HG03095 (cell line): ENCODE measurements around the gene ARHGAP22.

Experiments used
- ATAC-seq: cut with Tn5 transposase; IDR thresholded peaks from one replicate; pipeline ENCODE4 v1.9.1; 2021; ENCODE audit warnings: moderate library complexity; ENCODE audit not compliant: unreplicated experiment

The ARHGAP22 gene

DNA sequence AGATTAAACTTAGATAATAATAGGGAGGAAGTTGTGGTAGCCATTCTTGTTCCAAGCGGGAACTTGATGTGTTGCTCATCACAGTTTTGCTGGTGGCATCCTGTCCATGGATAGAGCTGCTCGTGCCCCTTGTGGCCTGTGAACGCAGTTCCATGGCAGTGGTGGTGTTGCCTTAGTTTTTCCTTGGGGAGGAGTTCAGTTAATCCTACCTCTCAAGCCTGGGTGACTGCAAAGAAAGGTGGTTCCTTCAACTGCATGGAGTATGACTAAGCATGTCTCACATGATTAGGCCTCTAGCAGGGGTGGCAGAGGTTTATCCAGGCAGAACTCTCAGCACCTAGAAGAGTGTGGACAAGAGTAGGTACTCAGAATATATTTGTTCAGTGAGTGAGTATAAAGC, 198.7 kb downstream of the ARHGAP22 start:
- no peak for ATAC-seq

DNA sequence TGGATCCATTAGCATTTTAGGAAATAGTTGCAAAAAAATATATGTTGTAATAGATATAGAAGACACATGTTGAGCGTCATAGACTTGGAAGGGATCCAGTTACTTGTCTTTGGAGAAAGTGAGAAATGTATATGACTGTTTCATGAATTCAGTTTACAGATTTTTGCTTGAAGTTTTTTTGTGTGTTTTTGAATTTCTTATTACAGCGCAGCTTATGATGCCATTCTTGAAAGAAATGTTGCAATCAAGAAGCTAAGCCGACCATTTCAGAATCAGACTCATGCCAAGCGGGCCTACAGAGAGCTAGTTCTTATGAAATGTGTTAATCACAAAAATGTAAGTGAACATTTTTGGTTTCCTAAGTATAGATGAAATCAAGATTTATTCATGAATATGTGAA, 200.2 kb downstream of the ARHGAP22 start:
- ATAC-seq = no peak

DNA sequence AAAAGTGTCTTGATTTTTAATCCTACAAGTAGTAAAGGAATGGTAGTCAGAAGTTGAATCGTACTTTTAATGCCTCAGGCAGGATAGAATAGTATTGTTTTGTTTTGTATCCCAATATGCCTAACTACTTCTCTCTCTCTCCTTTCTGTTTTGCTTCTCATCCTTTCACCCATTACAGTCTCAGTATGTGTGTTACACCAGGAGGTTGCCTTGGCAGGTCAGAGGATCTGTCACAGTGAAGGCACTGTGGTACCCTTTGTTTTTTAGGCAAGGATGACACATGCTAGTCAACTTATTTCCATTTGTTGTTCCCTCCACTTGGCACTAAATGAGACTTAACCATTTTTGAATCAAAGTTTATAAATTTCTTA, 204.0 kb downstream of the ARHGAP22 start:
- no peak for ATAC-seq

DNA sequence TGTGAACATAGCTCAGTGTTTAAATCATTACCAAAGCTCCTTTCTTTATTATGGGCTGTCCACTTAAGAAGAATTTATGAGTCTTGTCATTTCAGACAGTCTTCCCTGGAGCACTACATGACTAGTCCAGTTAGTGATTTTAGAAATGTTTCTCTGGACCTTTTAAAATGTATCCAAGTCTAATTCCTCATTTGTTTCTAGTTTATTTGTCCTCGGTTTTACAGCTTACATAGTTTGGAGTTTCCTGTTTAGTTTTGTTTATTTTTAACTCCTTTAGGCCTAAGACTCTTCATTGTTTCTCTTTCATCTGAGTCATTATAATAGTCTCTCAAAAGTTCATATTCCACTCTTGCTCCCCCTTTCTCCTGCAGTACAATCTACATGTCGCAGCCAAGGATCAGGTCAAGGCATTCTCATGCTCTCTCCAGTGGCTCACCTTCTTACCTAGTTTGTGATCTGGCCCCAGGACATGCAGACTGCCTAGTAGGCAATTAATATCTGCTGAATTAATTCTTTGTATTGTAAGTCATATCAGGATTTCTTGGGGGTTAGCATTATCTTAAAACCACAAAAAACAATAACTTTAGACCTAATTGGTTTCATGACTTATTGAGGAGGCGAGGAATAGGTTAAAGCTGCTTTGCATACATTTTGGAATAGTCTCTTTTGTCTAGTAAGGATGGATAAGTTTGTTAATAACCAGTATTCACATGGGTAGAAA, 204.6 kb downstream of the ARHGAP22 start:
- no peak for ATAC-seq

DNA sequence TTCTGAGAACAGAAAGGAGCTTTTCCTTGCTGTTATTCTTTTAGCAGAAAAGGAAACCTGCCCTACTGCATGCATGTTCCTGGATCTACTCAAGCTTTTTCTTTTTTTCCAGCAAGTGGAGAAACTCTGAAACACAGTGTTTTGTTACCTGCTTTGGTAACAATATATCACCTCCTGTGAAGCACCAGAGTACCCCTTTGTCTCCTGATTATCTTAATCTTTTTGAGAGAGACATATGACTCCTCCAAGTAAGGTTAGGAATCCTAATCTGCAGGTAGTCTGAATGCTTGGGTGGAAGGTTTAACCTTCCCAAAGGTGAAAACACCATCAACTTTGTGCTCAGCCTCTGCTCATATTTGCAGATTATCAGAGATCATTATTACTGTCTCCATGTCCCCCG, 205.3 kb downstream of the ARHGAP22 start:
- no peak for ATAC-seq

DNA sequence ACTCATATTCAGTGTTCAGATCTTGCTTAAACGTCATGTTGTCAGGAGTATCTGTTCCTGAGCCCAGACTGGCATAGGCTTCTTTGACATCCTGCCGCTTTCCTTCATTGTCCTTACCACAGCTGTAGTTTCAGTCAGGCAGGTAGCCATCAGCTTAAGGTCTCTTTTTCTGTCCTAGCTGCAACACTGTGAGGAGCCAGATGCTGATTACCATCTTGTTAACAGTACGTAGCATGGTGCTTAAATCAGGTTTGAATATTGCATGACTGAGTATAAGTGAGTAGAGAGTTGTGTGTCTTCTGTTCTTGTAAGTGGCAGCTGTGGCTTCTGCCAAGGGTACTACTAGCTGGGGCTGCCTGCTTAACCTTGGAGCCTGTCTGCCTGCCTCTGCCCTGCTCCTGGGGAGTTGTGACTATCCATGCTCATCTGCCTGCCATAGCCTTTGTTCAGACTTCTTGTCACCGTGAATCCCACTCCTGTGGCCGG, 205.8 kb downstream of the ARHGAP22 start:
- ATAC-seq = no peak

DNA sequence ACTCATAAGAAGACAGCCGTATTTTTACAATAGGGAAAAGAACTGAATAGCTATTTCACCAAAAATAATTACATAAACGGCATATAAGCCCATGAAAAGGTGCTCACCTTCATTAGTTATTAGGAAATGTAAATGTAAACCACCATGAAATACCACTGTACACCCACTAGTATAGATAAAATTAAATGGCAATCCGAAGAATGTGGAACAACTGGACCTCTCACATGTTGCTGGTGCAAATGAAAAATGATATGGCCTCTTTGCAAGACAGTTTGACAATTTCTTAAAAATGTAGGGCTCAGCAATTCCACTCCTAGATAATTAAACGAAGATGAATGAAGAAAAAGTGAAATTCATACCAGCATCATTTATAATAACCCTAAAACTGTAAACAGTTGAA, 206.6 kb downstream of the ARHGAP22 start:
- no peak for ATAC-seq
